HepG2 (cell line): ENCODE measurements around the gene ATP6V1C2. TPM values are rescaled to one million over a fixed set of nuclear protein-coding genes. Genes with fewer than 3 reads are reported as not detected.

ENCODE experiments used
- CENPX ChIP-seq: sonication (generic); formaldehyde crosslinking; IDR thresholded peaks from 2 replicates; pipeline ENCODE4 v1.9.0; 2021; ENCODE audit warnings: mild to moderate bottlenecking, missing genetic modification reagents, moderate library complexity
- CREB1 ChIP-seq, 2 experiments: fragments of 450-650 bp in 1 of 2; IDR thresholded peaks; 2 replicates each; pipeline ENCODE4 v1.6.1; 2016 to 2017; ENCODE audit warnings: control low read depth in 1 of 2, mild to moderate bottlenecking in 1 of 2, missing compliant biosample characterization in 1 of 2, missing genetic modification characterization in 1 of 2
- HOXD1 ChIP-seq: sonication (generic); formaldehyde crosslinking; IDR thresholded peaks from 2 replicates; pipeline ENCODE4 v1.5.0; 2020; ENCODE audit warnings: missing genetic modification reagents
- KLF13 ChIP-seq: sonication (generic); formaldehyde crosslinking; IDR thresholded peaks from 2 replicates; pipeline ENCODE4 v1.4.0; 2020; ENCODE audit warnings: mild to moderate bottlenecking, missing genetic modification reagents
- MEIS1 ChIP-seq: sonication (generic); formaldehyde crosslinking; IDR thresholded peaks from 2 replicates; pipeline ENCODE4 v1.9.0; 2021; ENCODE audit warnings: mild to moderate bottlenecking, missing genetic modification reagents, moderate library complexity, borderline replicate concordance
- MTA1 ChIP-seq: sonication (generic); formaldehyde crosslinking; IDR thresholded peaks from 2 replicates; pipeline ENCODE4 v1.4.0; 2020; ENCODE audit warnings: missing genetic modification reagents, mild to moderate bottlenecking, borderline replicate concordance
- PRDM15 ChIP-seq: sonication (generic); formaldehyde crosslinking; IDR thresholded peaks from 2 replicates; pipeline ENCODE4 v1.4.0; 2020; ENCODE audit warnings: missing genetic modification reagents
- ZKSCAN5 ChIP-seq: sonication (generic); formaldehyde crosslinking; IDR thresholded peaks from 2 replicates; pipeline ENCODE4 v1.5.1; 2020; ENCODE audit warnings: mild to moderate bottlenecking, missing genetic modification reagents
- ZNF33A ChIP-seq: sonication (generic); formaldehyde crosslinking; IDR thresholded peaks from 2 replicates; pipeline ENCODE4 v1.5.1; 2020; ENCODE audit warnings: missing genetic modification reagents, mild to moderate bottlenecking, moderate library complexity, borderline replicate concordance
- ZNF446 ChIP-seq: sonication (generic); formaldehyde crosslinking; IDR thresholded peaks from 2 replicates; pipeline ENCODE4 v1.5.0; 2020; ENCODE audit warnings: mild to moderate bottlenecking, missing genetic modification reagents
- ZNF468 ChIP-seq: sonication (generic); formaldehyde crosslinking; IDR thresholded peaks from 2 replicates; pipeline ENCODE4 v1.8.0; 2022; ENCODE audit warnings: mild to moderate bottlenecking, moderate library complexity, missing genetic modification reagents
- ZNF552 ChIP-seq: sonication (generic); formaldehyde crosslinking; IDR thresholded peaks from 2 replicates; pipeline ENCODE4 v1.9.0; 2022; ENCODE audit warnings: missing genetic modification reagents, mild to moderate bottlenecking, borderline replicate concordance
- ZNF788 ChIP-seq: sonication (generic); formaldehyde crosslinking; IDR thresholded peaks from 2 replicates; pipeline ENCODE4 v1.5.0; 2020; ENCODE audit warnings: mild to moderate bottlenecking, missing genetic modification reagents, borderline replicate concordance
- ZZZ3 ChIP-seq: sonication (generic); formaldehyde crosslinking; IDR thresholded peaks from 2 replicates; pipeline ENCODE4 v1.4.0; 2020; ENCODE audit warnings: missing genetic modification reagents, mild to moderate bottlenecking, borderline replicate concordance
- polyA plus RNA-seq, 8 experiments: library from polyadenylated mRNA; depleted of rRNA in 3 of 8; stranded (reverse) in 7 of 8; unstranded in 1 of 8; fragments of >200 nt; fragmentation: Illumina TruSeq in 4 of 8; extraction: Trizol in 4 of 8; gene quantifications; 2 replicates each; pipeline versions ENCODE4 v1.2.1 to v1.2.3, GENCODE V29; 2011 to 2016; ENCODE audit warnings: low read depth in 4 of 8, missing spikeins in 1 of 8, mixed read lengths in 1 of 8; ENCODE audit not compliant: insufficient read depth in 1 of 8
- total RNA-seq, 5 experiments: library from RNA; depleted of rRNA; stranded (reverse); fragments of >200 nt; fragmentation: Illumina TruSeq; extraction: Trizol; gene quantifications; 2 replicates each; pipeline ENCODE4 v1.2.3, GENCODE V29; 2016; ENCODE audit warnings: low read depth in 1 of 5
- TF ChIP-seq, protein P1 (sequence below): IDR thresholded peaks from 2 replicates; pipeline ENCODE4 v1.6.1; 2016; ENCODE audit warnings: low read depth
- TF ChIP-seq, protein P2 (sequence below): IDR thresholded peaks from 2 replicates; pipeline ENCODE4 v1.4.0; 2020; ENCODE audit warnings: mild to moderate bottlenecking, missing genetic modification reagents
- TF ChIP-seq, protein P3 (sequence below): sonication (generic); formaldehyde crosslinking; IDR thresholded peaks from 2 replicates; pipeline ENCODE4 v1.4.0; 2020; ENCODE audit warnings: low read depth, mild to moderate bottlenecking, missing genetic modification reagents

The ATP6V1C2 gene
- total and polyA plus RNA-seq, 2 of the 13 experiments (the other 11 are each of a cell fraction or from before 2014, with no cell fraction given), result 0.04 to 0.29 TPM

GRCh38 chr2:10810202-10811161 is 89.1 kb downstream of the ATP6V1C2 start (continued):
- TF ChIP-seq ZNF468 (CRISPR knock-in tag) (no peak), ZZZ3 (CRISPR knock-in tag) (no peak), ZNF552 (CRISPR knock-in tag) (no peak), MTA1 (no peak), ZKSCAN5 (CRISPR knock-in tag) (no peak), ZNF33A (CRISPR knock-in tag) (no peak), ZNF446 (no peak), HOXD1 (CRISPR knock-in tag) (no peak), ZNF788 (CRISPR knock-in tag) (no peak), CENPX (CRISPR knock-in tag) (no peak), MEIS1 (CRISPR knock-in tag) (no peak), PRDM15 (CRISPR knock-in tag) (no peak), KLF13 (no peak), CREB1 (IDR thresholded peaks at IDR 0.05) (no peak), CREB1 (CRISPR knock-in tag; IDR thresholded peaks at IDR 0.05) (0 out of 2 replicates have a peak, but pooled peaks have one; percentile 16)
- TF ChIP-seq, protein P1, sequence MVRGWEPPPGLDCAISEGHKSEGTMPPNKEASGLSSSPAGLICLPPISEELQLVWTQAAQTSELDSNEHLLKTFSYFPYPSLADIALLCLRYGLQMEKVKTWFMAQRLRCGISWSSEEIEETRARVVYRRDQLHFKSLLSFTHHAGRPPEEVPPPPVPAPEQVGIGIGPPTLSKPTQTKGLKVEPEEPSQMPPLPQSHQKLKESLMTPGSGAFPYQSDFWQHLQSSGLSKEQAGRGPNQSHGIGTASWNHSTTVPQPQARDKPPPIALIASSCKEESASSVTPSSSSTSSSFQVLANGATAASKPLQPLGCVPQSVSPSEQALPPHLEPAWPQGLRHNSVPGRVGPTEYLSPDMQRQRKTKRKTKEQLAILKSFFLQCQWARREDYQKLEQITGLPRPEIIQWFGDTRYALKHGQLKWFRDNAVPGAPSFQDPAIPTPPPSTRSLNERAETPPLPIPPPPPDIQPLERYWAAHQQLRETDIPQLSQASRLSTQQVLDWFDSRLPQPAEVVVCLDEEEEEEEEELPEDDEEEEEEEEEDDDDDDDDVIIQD (CRISPR knock-in tag), result no peak
- TF ChIP-seq, protein P2, sequence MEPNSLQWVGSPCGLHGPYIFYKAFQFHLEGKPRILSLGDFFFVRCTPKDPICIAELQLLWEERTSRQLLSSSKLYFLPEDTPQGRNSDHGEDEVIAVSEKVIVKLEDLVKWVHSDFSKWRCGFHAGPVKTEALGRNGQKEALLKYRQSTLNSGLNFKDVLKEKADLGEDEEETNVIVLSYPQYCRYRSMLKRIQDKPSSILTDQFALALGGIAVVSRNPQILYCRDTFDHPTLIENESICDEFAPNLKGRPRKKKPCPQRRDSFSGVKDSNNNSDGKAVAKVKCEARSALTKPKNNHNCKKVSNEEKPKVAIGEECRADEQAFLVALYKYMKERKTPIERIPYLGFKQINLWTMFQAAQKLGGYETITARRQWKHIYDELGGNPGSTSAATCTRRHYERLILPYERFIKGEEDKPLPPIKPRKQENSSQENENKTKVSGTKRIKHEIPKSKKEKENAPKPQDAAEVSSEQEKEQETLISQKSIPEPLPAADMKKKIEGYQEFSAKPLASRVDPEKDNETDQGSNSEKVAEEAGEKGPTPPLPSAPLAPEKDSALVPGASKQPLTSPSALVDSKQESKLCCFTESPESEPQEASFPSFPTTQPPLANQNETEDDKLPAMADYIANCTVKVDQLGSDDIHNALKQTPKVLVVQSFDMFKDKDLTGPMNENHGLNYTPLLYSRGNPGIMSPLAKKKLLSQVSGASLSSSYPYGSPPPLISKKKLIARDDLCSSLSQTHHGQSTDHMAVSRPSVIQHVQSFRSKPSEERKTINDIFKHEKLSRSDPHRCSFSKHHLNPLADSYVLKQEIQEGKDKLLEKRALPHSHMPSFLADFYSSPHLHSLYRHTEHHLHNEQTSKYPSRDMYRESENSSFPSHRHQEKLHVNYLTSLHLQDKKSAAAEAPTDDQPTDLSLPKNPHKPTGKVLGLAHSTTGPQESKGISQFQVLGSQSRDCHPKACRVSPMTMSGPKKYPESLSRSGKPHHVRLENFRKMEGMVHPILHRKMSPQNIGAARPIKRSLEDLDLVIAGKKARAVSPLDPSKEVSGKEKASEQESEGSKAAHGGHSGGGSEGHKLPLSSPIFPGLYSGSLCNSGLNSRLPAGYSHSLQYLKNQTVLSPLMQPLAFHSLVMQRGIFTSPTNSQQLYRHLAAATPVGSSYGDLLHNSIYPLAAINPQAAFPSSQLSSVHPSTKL (CRISPR knock-in tag), result no peak
- TF ChIP-seq, protein P3, sequence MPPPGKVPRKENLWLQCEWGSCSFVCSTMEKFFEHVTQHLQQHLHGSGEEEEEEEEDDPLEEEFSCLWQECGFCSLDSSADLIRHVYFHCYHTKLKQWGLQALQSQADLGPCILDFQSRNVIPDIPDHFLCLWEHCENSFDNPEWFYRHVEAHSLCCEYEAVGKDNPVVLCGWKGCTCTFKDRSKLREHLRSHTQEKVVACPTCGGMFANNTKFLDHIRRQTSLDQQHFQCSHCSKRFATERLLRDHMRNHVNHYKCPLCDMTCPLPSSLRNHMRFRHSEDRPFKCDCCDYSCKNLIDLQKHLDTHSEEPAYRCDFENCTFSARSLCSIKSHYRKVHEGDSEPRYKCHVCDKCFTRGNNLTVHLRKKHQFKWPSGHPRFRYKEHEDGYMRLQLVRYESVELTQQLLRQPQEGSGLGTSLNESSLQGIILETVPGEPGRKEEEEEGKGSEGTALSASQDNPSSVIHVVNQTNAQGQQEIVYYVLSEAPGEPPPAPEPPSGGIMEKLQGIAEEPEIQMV, result no peak
